Aorta (tissue), 5 donors: ENCODE data around the gene SMURF1. TPM values are rescaled to one million over a fixed set of nuclear protein-coding genes. Genes with fewer than 3 reads are reported as not detected.

Experiments used
- ATAC-seq: fragments of 200-7000 bp; cut with Tn5 transposase; one replicate; pipeline ENCODE4 v1.9.1; 2022; ENCODE audit warnings: moderate library complexity; ENCODE audit not compliant: low FRiP score
- DNase-seq, 2 donors: peaks; one replicate each; pipeline ENCODE4 v3.0.0-alpha.2; 2020
- H3K27ac ChIP-seq, 2 donors: one replicate each; pipeline ENCODE4 v1.5.1; 2013; ENCODE audit warnings: low read length in 2 of 2, mild to moderate bottlenecking in 2 of 2, moderate library complexity in 2 of 2, control low read depth in 1 of 2, inconsistent platforms in 1 of 2, low read depth in 1 of 2
- H3K27me3 ChIP-seq, 2 donors: one replicate each; pipeline ENCODE4 v1.6.1; 2013; ENCODE audit warnings: control low read depth in 1 of 2, low read length in 1 of 2, mild to moderate bottlenecking in 1 of 2, moderate library complexity in 1 of 2; ENCODE audit not compliant: insufficient read depth in 2 of 2, control insufficient read depth in 1 of 2
- H3K36me3 ChIP-seq, 2 donors: one replicate each; pipeline ENCODE4 v1.6.1; 2013; ENCODE audit warnings: control low read depth in 1 of 2, low read length in 1 of 2, mild to moderate bottlenecking in 1 of 2; ENCODE audit not compliant: insufficient read depth in 2 of 2, control insufficient read depth in 1 of 2
- H3K4me1 ChIP-seq, 2 donors: one replicate each; pipeline ENCODE4 v1.6.1; 2013; ENCODE audit warnings: low read length in 2 of 2, control low read depth in 1 of 2, mild to moderate bottlenecking in 1 of 2, moderate library complexity in 1 of 2; ENCODE audit not compliant: insufficient read depth in 2 of 2, control insufficient read depth in 1 of 2
- H3K4me3 ChIP-seq, 2 donors: one replicate each; pipeline ENCODE4 v1.5.1; 2013; ENCODE audit warnings: low read length in 2 of 2, control low read depth in 1 of 2, mild to moderate bottlenecking in 1 of 2
- H3K9me3 ChIP-seq: one replicate; pipeline ENCODE4 v1.6.1; 2013; ENCODE audit warnings: mild to moderate bottlenecking, low read length; ENCODE audit not compliant: control insufficient read depth
- WGBS, 2 donors: extraction: QIAGEN DNeasy Blood & Tissue Kit; methylation state at CpG; one replicate each; pipeline ENCODE4 v1.1.7; 2013; 5-methylcytosine and 5-hydroxymethylcytosine counted together
- intact Hi-C, 2 donors: fragments of 100-400 bp; cut with DNase I; formaldehyde crosslinking; loops; one replicate each; pipeline versions ENCODE4 v1.14.2 to v1.15.0; 2022
- polyA plus RNA-seq, 2 donors: library from polyadenylated mRNA; stranded (reverse); fragments of 200-250 nt; gene quantifications; one replicate each; pipeline ENCODE4 v1.2.3, GENCODE V29; 2013
- total RNA-seq, 2 donors: library from RNA; stranded (reverse); fragmentation: NEBNext Ultra II Directional; extraction: Animal tissue kit (Norgen Biotek cat#: 25700); gene quantifications; one replicate each; pipeline ENCODE4 v1.2.1, GENCODE V29; 2021
- donor health status: healthy with polysubstance abuse.
- donor health status: Bipolar disorder and iron deficiency.
- donor health status: DM: no; HTN: no; CAD: no.
- donor health status: DM: no; HTN: no; CAD: no.
- donor health status: DM: yes; HTN: yes; CAD: no.

The SMURF1 gene
- total and polyA plus RNA-seq, 4 donors, result 8.1 to 47.9 (median 30.5) TPM

DNA sequence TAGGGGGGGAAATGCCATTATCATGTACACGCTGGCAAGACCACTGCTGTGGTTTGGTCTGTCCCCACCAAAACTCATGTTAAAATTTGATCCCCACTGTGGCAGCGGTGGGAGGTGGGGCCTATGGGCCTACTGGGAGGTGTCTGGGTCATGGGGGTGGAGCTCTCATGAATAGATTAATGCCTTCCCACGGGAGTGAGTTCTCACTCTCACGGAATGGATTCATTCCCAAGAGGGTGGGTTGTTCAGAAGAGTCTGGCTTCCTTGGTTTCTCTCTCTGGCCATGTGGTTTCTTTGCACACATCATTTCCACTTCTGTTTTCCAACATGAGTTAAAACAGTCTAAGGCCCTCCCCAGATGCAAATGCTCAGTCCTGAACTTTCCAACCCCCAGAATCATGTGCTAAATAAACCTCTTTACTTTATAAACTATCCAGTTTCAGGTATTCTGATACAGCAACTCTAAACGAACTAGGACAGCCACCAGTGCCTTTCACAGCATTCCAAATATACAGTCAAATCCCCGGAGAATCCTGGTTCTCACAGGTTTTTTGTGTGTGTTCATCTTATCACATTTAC, 44.3 kb downstream of the SMURF1 start:
- H3K4me3 ChIP-seq, result no peak overlapping the region
- ATAC-seq (peak; percentile 35), DNase-seq (no peak)
- H3K36me3 ChIP-seq, result no peaks in the 10 kb centered on the region
- intact Hi-C loops, result loop anchor here (5.0 to 10.0 kb wide), 2 partner anchors 43 to 55 kb away; partner anchors contain the start of gene SMURF1 (in 1 of the 2)
- H3K27me3 ChIP-seq, result no peaks in the 10 kb centered on the region
- peak overlapping the region in 1 of 2 donors; percentile 20 for H3K27ac ChIP-seq
- peaks cover 5 to 10% of the 10 kb centered on the region in 2 donors for H3K4me1 ChIP-seq
- WGBS, 2 donors, result 47 to 55% methylated on average over 6 of the region's 6 CpGs
- H3K9me3 ChIP-seq, result no peaks in the 10 kb centered on the region

DNA sequence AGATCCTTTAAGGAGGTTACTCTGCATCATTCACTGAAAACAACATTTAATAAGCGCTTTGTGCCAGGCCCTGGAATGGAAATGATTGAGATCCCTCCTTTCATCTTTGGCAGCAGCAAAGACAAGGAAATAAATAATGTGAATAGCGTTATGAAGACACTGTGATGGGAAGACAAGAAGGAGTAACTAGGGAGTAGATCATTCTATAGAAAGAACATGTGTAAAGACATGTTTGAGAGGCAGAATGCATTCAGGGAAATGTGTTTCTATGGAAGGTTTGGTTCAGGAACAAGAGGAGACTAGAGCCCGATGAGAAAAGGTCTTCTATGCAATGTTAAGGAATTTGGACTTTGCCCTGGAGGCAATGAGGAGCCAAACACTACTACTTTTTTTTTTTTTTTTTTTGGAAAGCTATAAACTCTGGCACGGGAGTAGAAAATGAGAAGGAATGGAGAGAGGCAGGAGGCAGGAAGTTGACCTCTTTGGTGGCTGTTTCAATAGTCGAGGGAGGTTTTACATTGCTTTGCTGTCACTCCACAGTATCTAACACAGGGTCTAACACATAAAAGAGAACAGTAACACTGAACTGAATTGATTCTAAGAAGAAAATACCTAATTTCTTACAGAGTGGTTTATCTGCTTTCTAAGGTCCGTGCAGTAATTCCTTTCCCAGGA, 44.9 kb downstream of the SMURF1 start:
- WGBS, 2 donors, result 23 to 25% methylated on average over 6 of the region's 6 CpGs
- ATAC-seq, result peak; percentile 73
- Histone ChIP-seq H3K4me1 (peaks cover 4 to 10% of the 10 kb centered on the region in 2 donors), H3K27me3 (no peaks in the 10 kb centered on the region), H3K9me3 (no peaks in the 10 kb centered on the region), H3K36me3 (no peaks in the 10 kb centered on the region), H3K4me3 (no peak overlapping the region), H3K27ac (peak overlapping the region in 1 of 2 donors; percentile 75)
- intact Hi-C loops, result loop anchor here (5.0 to 10.0 kb wide), 2 partner anchors 43 to 54 kb away; partner anchors contain the start of gene SMURF1 (in 1 of the 2)
- no peak for DNase-seq

DNA sequence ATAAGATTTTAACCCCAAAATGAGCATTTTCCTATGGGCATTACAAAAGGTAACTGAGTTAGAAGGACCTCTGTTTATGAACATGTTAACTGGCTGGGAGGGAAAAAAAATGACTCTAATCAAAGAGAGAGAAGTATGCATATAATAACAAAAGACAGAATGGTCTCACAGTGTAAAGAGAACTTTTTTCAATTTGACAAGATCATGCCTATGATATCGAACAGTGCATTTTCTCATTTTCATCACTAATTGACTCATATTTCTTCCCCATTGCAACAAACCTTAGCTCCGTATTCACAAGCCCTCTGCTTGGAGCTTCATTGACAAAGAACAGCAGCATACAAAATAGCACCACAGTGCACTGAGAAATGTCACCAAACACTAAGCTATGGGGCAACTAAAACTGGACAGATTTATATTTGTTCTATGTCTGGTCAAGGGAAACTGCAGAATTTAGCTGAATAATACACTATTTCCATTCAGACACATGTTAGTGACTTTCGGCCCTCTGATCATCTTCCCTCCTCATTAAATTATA, 45.6 kb downstream of the SMURF1 start:
- intact Hi-C loops, result loop anchor here (5.0 to 10.0 kb wide), 2 partner anchors 44 to 54 kb away; partner anchors contain the start of gene SMURF1 (in 1 of the 2)

DNA sequence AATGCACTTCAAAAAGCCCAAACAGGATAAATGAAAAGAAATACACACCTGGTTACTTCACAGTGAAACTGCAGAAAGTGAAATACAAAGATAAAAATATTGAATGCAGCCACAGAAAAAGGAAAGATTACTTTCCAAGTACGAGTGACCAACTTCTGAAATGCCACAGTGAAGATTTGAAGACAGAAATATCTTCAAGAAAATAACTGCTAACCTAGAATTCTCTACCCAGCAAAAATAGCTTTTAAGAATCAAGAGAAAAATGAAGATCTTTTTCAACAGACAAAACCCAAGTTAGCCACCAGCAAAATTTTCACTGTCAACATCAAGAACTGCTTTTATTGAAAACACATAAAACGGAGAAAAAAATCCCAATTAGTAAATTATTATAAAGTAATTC, 46.2 kb downstream of the SMURF1 start:
- no peak for DNase-seq
- peaks cover 4 to 10% of the 10 kb centered on the region in 2 donors for H3K4me1 ChIP-seq
- no peak overlapping the region for H3K4me3 ChIP-seq
- no peaks in the 10 kb centered on the region for H3K36me3 ChIP-seq
- ATAC-seq, result no peak
- H3K27me3 ChIP-seq, result no peaks in the 10 kb centered on the region
- intact Hi-C loops, result loop anchor here (5.0 to 10.0 kb wide), 2 partner anchors 45 to 53 kb away; partner anchors contain the start of gene SMURF1 (in 1 of the 2)
- WGBS, 2 donors, result 83 to 86% methylated on average over 2 of the region's 2 CpGs
- H3K9me3 ChIP-seq, result no peaks in the 10 kb centered on the region
- H3K27ac ChIP-seq, result no peak overlapping the region

More for the DNA sequence above, 45.6 kb downstream of the SMURF1 start:
- DNase-seq (no peak), ATAC-seq (no peak)
- H3K9me3 ChIP-seq, result no peaks in the 10 kb centered on the region
- 46% methylated on average over 3 of the region's 3 CpGs for WGBS, 2 donors
- H3K36me3 ChIP-seq, result no peaks in the 10 kb centered on the region
- H3K4me1 ChIP-seq, result peaks cover 4 to 10% of the 10 kb centered on the region in 2 donors
- no peaks in the 10 kb centered on the region for H3K27me3 ChIP-seq
- H3K4me3 ChIP-seq, result no peak overlapping the region
- peak overlapping the region in 1 of 2 donors; percentile 75 for H3K27ac ChIP-seq

DNA sequence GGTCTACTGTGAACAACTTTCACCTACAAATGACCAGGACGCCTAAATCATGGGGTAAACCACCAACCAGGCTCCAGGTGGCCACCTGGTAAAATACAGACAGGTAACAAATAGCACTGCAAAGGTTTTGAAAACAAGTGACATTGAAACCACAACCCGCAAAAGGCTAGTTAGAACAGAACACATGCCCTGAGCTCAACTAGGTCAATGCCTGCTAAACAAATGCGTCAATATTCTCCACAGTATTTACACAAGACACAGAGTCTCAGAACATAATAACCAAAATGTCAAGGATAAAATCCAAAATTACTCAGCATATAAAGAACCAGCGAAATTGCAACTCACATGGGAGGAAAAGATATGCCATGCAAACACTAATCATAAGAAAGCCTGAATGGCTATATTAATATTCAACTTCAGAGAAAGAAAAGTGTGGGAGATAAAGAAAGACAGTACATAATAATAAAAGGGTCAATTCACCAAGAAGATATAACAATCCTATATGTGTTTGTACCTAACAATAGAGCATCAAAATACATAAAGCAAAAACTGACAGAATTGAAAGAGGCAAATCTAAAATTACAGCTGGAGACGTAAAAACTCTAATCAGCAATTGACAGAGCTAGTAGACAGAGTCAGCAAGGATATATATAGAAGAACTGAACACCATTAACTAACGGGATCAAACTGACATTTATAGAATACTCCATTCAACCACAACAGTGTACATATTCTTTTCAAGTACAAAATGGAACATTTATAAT, 47.6 kb downstream of the SMURF1 start:
- Histone ChIP-seq H3K27me3 (no peaks in the 10 kb centered on the region), H3K27ac (peak overlapping the region; percentile 43 to 72), H3K36me3 (no peaks in the 10 kb centered on the region), H3K4me1 (peaks cover 4 to 12% of the 10 kb centered on the region in 2 donors), H3K4me3 (no peak overlapping the region), H3K9me3 (no peaks in the 10 kb centered on the region)
- ATAC-seq (no peak), DNase-seq (no peak)
- intact Hi-C loops, result loop anchor here (5.0 to 10.0 kb wide), 2 partner anchors 46 to 52 kb away; partner anchors contain the start of gene SMURF1 (in 1 of the 2)
- 34 to 43% methylated on average over 6 of the region's 6 CpGs for WGBS, 2 donors

DNA sequence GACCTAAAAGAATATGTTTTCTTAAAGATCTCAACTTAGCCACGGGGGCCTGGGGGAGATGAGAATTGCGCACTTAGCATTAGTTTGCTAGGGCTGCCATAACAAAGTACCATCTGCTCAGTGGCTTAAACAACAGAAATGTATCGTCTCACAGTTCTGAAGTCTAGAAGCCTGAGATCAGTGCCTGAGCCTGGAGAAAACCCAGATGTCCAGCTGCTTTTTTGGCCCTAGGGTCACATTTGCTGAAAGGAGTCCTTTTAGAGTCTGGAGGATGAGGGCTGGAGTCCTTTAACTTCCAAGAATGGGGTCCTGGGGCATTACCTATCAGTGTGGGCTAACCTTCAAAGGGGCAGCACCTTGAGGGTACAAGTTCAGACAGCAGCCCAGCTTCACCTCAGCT, 48.2 kb downstream of the SMURF1 start:
- Histone ChIP-seq H3K4me3 (no peak overlapping the region), H3K9me3 (no peaks in the 10 kb centered on the region), H3K4me1 (peaks cover 4 to 12% of the 10 kb centered on the region in 2 donors), H3K27me3 (no peaks in the 10 kb centered on the region), H3K27ac (peak overlapping the region in 1 of 2 donors; percentile 72), H3K36me3 (no peaks in the 10 kb centered on the region)
- WGBS, 2 donors, result 29 to 32% methylated on average over 3 of the region's 3 CpGs
- DNase-seq (no peak), ATAC-seq (no peak)
- intact Hi-C loops, result loop anchor here (5.0 to 10.0 kb wide), 2 partner anchors 47 to 51 kb away; partner anchors contain the start of gene SMURF1 (in 1 of the 2)

DNA sequence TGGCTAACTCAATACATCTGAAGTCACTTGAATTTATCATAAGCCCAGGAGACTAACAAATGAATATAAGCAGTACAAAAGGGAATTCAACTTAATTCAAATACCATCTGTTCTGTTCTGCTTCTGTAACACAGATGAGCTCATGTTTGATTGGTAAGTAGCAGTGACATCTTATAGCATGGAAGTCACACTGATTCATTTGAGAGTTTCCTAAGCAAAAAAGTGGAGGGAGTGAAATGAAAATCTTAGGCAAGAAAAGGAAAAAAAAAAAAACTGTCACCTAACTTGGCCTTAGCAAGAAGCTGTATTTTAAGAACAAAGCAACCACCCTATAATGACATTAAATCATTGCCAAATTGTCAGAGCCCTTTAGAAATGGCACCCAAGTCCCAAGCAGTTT, 49.5 kb downstream of the SMURF1 start:
- Histone ChIP-seq H3K36me3 (no peaks in the 10 kb centered on the region), H3K9me3 (no peaks in the 10 kb centered on the region), H3K4me1 (peaks cover 2 to 11% of the 10 kb centered on the region in 2 donors), H3K4me3 (no peak overlapping the region), H3K27me3 (no peaks in the 10 kb centered on the region), H3K27ac (no peak overlapping the region)
- intact Hi-C loops, result loop anchor here (5.0 to 10.0 kb wide), 2 partner anchors 42 to 50 kb away; no protein-coding TSS in a partner anchor
- ATAC-seq (no peak), DNase-seq (no peak)

DNA sequence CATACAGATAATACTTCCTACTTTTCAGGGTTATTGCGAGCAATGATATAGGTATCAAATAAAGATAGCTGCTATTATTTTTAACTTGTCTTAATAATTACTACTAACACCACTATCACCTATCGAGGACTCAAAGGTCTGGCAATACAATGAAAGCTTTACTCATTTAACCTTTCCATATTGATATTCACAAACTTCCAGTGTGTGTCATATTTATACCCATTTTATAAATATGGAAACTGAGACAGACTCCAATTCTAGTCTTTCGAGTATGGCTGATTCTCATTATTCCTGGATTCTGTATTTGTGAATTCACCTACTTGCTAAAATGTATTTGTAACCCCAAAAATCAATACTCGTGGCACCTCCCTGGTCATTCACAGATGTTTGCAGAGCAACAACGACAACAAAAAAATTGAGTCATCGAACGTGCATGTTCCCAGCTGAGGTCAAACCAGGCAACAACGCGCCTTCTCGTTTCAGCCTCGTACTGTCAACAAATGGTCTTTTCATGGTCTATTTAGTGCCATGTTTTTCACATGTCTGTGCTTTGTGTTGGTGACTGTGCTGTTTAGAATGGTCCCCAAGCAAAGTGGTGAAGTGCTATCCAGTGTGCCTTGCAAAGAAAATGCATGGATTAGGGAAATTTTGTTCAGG, 51.7 kb downstream of the SMURF1 start:
- no peaks in the 10 kb centered on the region for H3K36me3 ChIP-seq
- intact Hi-C loops, result loop anchor here (5.0 to 10.0 kb wide), 2 partner anchors 40 to 47 kb away; no protein-coding TSS in a partner anchor
- no peak overlapping the region for H3K4me3 ChIP-seq
- H3K27ac ChIP-seq, result no peak overlapping the region
- H3K27me3 ChIP-seq, result no peaks in the 10 kb centered on the region
- WGBS, 2 donors, result 72 to 84% methylated on average over 11 of the region's 11 CpGs
- H3K9me3 ChIP-seq, result no peaks in the 10 kb centered on the region
- H3K4me1 ChIP-seq, result peaks cover 0 to 5% of the 10 kb centered on the region in 2 donors
- ATAC-seq (no peak), DNase-seq (no peak)
